IMR-90 (cell line): ENCODE data around the gene FOXP4. TPM values are rescaled to one million over a fixed set of nuclear protein-coding genes. Genes with fewer than 3 reads are reported as not detected.
A peak's percentile ranks its signal among the peaks of the same experiment; 100 is the strongest.

Experiments
- ATAC-seq: fragments of 200-7000 bp; cut with Tn5 transposase; 2 replicates; pipeline ENCODE4 v1.9.1; 2020; ENCODE audit warnings: low read depth, mild to moderate bottlenecking, moderate library complexity
- BruUV-seq: library from RNA; stranded (reverse); fragments of 400-500 nt; replicated peaks from 2 replicates; lab custom pipeline; 2021; lab: Mats Ljungman, UMichigan
- CTCF ChIA-PET: fragments of 300-600 bp; formaldehyde crosslinking; extraction: SDS; loops from one replicate; lab custom pipeline; 2021; ENCODE audit warnings: antibody characterized with exemption; lab: Yijun Ruan, JAX
- POLR2A ChIA-PET: fragments of 300-600 bp; sonication (Branson Sonifier 250); formaldehyde crosslinking; loops from one replicate; lab custom pipeline; 2022; ENCODE audit warnings: antibody characterized with exemption; ENCODE audit not compliant: unreplicated experiment; lab: Charles Lee
- DNase-seq: peaks from one replicate; pipeline ENCODE4 v3.0.0; 2013
- H2AFZ ChIP-seq: replicated peaks from 2 replicates; pipeline ENCODE3; 2013; ENCODE audit warnings: low read length, mild to moderate bottlenecking; ENCODE audit not compliant: poor library complexity
- H2AK5ac ChIP-seq: 2 replicates; pipeline ENCODE4 v1.6.1; 2013; ENCODE audit warnings: low read depth, low read length, inconsistent platforms
- H2AK9ac ChIP-seq: replicated peaks from 2 replicates; pipeline ENCODE3; 2013; ENCODE audit warnings: mild to moderate bottlenecking, low read depth, low read length, moderate library complexity; ENCODE audit not compliant: poor library complexity
- H2BK120ac ChIP-seq: 2 replicates; pipeline ENCODE4 v1.6.1; 2013; ENCODE audit warnings: low read depth, low read length, inconsistent platforms
- H2BK15ac ChIP-seq: 3 replicates; pipeline ENCODE4 v1.6.1; 2013; ENCODE audit warnings: low read depth, low read length, inconsistent platforms
- H2BK20ac ChIP-seq: 2 replicates; pipeline ENCODE4 v1.6.1; 2013; ENCODE audit warnings: low read depth, mild to moderate bottlenecking, inconsistent platforms, low read length, moderate library complexity
- H2BK5ac ChIP-seq: 2 replicates; pipeline ENCODE4 v1.6.1; 2013; ENCODE audit warnings: mild to moderate bottlenecking, low read depth, low read length, inconsistent platforms; ENCODE audit not compliant: poor library complexity, severe bottlenecking
- H3K14ac ChIP-seq: replicated peaks from 2 replicates; pipeline ENCODE4 v1.6.1; 2013; ENCODE audit warnings: low read depth, low read length, inconsistent platforms
- H3K18ac ChIP-seq: 2 replicates; pipeline ENCODE4 v1.6.1; 2013; ENCODE audit warnings: low read depth, low read length, control low read depth
- H3K23ac ChIP-seq: 2 replicates; pipeline ENCODE4 v1.6.1; 2013; ENCODE audit warnings: low read depth, low read length, inconsistent platforms
- H3K27ac ChIP-seq: 2 replicates; pipeline ENCODE4 v1.5.1; 2013; ENCODE audit warnings: mild to moderate bottlenecking, control low read depth, low read length; ENCODE audit not compliant: insufficient read depth
- H3K27me3 ChIP-seq: 2 replicates; pipeline ENCODE4 v1.6.1; 2013; ENCODE audit warnings: low read length; ENCODE audit not compliant: control insufficient read depth, insufficient read depth
- H3K36me3 ChIP-seq: 2 replicates; pipeline ENCODE4 v1.6.1; 2013; ENCODE audit warnings: low read length, mixed read lengths; ENCODE audit not compliant: control insufficient read depth, insufficient read depth
- H3K4ac ChIP-seq: 2 replicates; pipeline ENCODE4 v1.6.1; 2013; ENCODE audit warnings: low read depth, low read length, inconsistent platforms
- H3K4me1 ChIP-seq: 2 replicates; pipeline ENCODE4 v1.6.1; 2013; ENCODE audit warnings: low read length, mixed read lengths; ENCODE audit not compliant: control insufficient read depth, insufficient read depth
- H3K4me2 ChIP-seq: 2 replicates; pipeline ENCODE4 v1.6.1; 2013; ENCODE audit warnings: low read depth, mild to moderate bottlenecking, control low read depth, low read length, moderate library complexity
- H3K4me3 ChIP-seq: 2 replicates; pipeline ENCODE4 v1.5.1; 2013; ENCODE audit warnings: low read depth, mild to moderate bottlenecking, control low read depth, low read length, moderate library complexity; ENCODE audit not compliant: insufficient read depth
- H3K56ac ChIP-seq: 2 replicates; pipeline ENCODE4 v1.6.1; 2013; ENCODE audit warnings: low read length, inconsistent platforms; ENCODE audit not compliant: insufficient read depth; ENCODE audit errors: extremely low read depth
- H3K79me1 ChIP-seq, 2 experiments: 2 replicates each; pipeline ENCODE4 v1.6.1; 2013; ENCODE audit warnings: low read length in 2 of 2, inconsistent platforms in 1 of 2, low read depth in 1 of 2
- H3K9ac ChIP-seq: 2 replicates; pipeline ENCODE4 v1.6.1; 2013; ENCODE audit warnings: low read depth, low read length, control low read depth
- H3K9me1 ChIP-seq: 2 replicates; pipeline ENCODE4 v1.6.1; 2013; ENCODE audit warnings: low read length, inconsistent platforms; ENCODE audit not compliant: insufficient read depth
- H3K9me3 ChIP-seq: 2 replicates; pipeline ENCODE4 v1.6.1; 2013; ENCODE audit warnings: low read length; ENCODE audit not compliant: control insufficient read depth, insufficient read depth
- H4K20me1 ChIP-seq: 2 replicates; pipeline ENCODE4 v1.6.1; 2013; ENCODE audit warnings: low read length, inconsistent platforms; ENCODE audit not compliant: insufficient read depth
- H4K5ac ChIP-seq: 2 replicates; pipeline ENCODE4 v1.6.1; 2013; ENCODE audit warnings: mild to moderate bottlenecking, low read depth, low read length, control low read depth
- H4K8ac ChIP-seq, 2 experiments: 2 replicates each; pipeline ENCODE4 v1.6.1; 2013; ENCODE audit warnings: low read depth in 2 of 2, low read length in 2 of 2, control low read depth in 1 of 2, inconsistent platforms in 1 of 2
- H4K91ac ChIP-seq: 2 replicates; pipeline ENCODE4 v1.6.1; 2013; ENCODE audit warnings: low read depth, low read length, inconsistent platforms; ENCODE audit not compliant: insufficient read depth
- RFX5 ChIP-seq: IDR thresholded peaks from 2 replicates; pipeline ENCODE4 v1.8.0; 2012; ENCODE audit warnings: low read depth, mild to moderate bottlenecking, low read length, moderate library complexity
- WGBS, 2 experiments: methylation state at CpG; one replicate each; pipeline versions ENCODE4 v1.1.5 to v1.1.7; 2013; ENCODE audit warnings: missing lambda C conversion rate in 2 of 2; ENCODE audit not compliant: insufficient read length in 1 of 2; ENCODE audit errors: extremely low coverage in 2 of 2; 5-methylcytosine and 5-hydroxymethylcytosine counted together
- dilution Hi-C: fragments of 300-500 bp; cut with HindIII; formaldehyde crosslinking; loops from one replicate; pipeline ENCODE4 v1.14.3; 2018; ENCODE audit warnings: low sequenced_read_pairs; ENCODE audit not compliant: unreplicated experiment
- in situ Hi-C: fragments of 300-500 bp; cut with MboI; formaldehyde crosslinking; loops from 3 replicates; pipeline ENCODE4 v1.14.3; 2019; ENCODE audit warnings: low sequenced_read_pairs, inconsistent platforms, mixed read lengths
- intact Hi-C: fragments of 100-400 bp; cut with micrococcal nuclease; formaldehyde crosslinking; loops from 2 replicates; pipeline ENCODE4 v1.10.0; 2022
- polyA plus RNA-seq, 3 experiments: library from polyadenylated mRNA; depleted of rRNA; stranded (reverse); fragments of >200 nt; gene quantifications; 2 replicates each; pipeline ENCODE4 v1.2.3, GENCODE V29; 2012; ENCODE audit warnings: low replicate concordance in 1 of 3
- total RNA-seq: library from RNA; depleted of rRNA; stranded (reverse); fragments of >200 nt; gene quantifications from 2 replicates; pipeline ENCODE4 v1.2.3, GENCODE V29; 2012

FOXP4 gene
- total and polyA plus RNA-seq, 2 of the 4 experiments (the other 2 are of a cell fraction): 0.72 to 9.5 TPM

DNA sequence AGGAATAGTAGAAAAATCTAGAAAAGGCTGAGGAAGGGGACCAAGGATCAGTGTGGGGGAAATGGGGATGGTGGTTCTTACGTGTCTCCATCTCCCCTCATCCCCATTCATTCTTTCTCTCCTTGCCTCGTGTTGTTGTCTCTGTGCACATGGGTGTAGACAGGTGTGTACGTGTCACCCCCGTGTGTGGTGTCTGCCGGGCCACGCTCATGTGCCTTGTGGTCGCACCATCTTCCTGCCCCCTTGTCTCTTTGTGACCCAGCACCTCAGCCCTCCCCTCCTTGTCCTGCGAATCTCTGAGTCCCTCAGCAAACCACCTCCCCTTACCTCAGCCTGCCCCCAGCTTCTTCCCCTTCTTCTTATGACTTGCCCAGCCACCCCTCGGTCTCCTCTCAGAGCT, 39.4 kb downstream of the FOXP4 start:
- intact Hi-C loops (no loop called here), in situ Hi-C loops (loop anchor here (10.0 kb wide), 1 partner anchor 121 kb away; no protein-coding TSS in a partner anchor), dilution Hi-C loops (no loop called here)
- Histone ChIP-seq H3K79me1 (peaks cover 4 to 22% of the 10 kb centered on the region in 2 experiments; a peak in 3 of 4 replicates), H2BK20ac (no peak overlapping the region), H3K4me2 (no peak overlapping the region), H3K9me1 (peaks cover 18% of the 10 kb centered on the region), H2AK9ac (no peak overlapping the region), H3K23ac (no peak overlapping the region), H4K20me1 (peaks cover 12% of the 10 kb centered on the region), H3K4me3 (no peak overlapping the region), H3K9me3 (no peaks in the 10 kb centered on the region), H4K5ac (no peak overlapping the region), H3K14ac (no peak overlapping the region), H2AK5ac (peak overlapping the region; percentile 38; the same call in 1 of the 2 replicates), H3K56ac (no peak overlapping the region), H3K36me3 (peaks cover 24% of the 10 kb centered on the region), H3K9ac (no peak overlapping the region), H4K91ac (no peak overlapping the region), H2AFZ (no peak overlapping the region), H3K4ac (no peak overlapping the region), H2BK15ac (no peak overlapping the region), H2BK120ac (no peak overlapping the region), H3K27me3 (no peaks in the 10 kb centered on the region), H3K18ac (no peak overlapping the region), H3K4me1 (peaks cover 16% of the 10 kb centered on the region), H3K27ac (no peak overlapping the region), H2BK5ac (no peak overlapping the region), H4K8ac (no peak overlapping the region)
- ATAC-seq (no peak), DNase-seq (no peak)
- ChIA-PET CTCF (no interaction called here), POLR2A (no interaction called here)
- WGBS, 2 experiments: 96% methylated on average over 3 of the region's 9 CpGs; no CpG with 5 or more reads in 1 of the 2 experiments
- no peak for TF ChIP-seq RFX5
- BruUV-seq: no TSS peak
